SK-N-SH treated with all-trans-retinoic acid at 6 μM for 48 hours (cell line): ENCODE results near the gene MYO9A.

Source experiments
- ATAC-seq: fragments of 200-7000 bp; cut with Tn5 transposase; 3 replicates; pipeline ENCODE4 v1.9.1; 2020; ENCODE audit warnings: mild to moderate bottlenecking, moderate library complexity
- ARNTL ChIP-seq: fragments of 450-650 bp; formaldehyde crosslinking; IDR thresholded peaks from 2 replicates; pipeline ENCODE4 v1.5.0; 2020; ENCODE audit warnings: low read depth, mild to moderate bottlenecking, moderate library complexity, borderline replicate concordance
- BACH2 ChIP-seq: fragments of 250-450 bp; sonication (Bioruptor Pico); IDR thresholded peaks from 2 replicates; pipeline ENCODE4 v1.9.0; 2021; ENCODE audit warnings: mild to moderate bottlenecking, borderline replicate concordance
- CREB5 ChIP-seq: fragments of 250-450 bp; sonication (Bioruptor Pico); IDR thresholded peaks from 2 replicates; pipeline ENCODE4 v1.5.1; 2020; ENCODE audit warnings: low read depth, mild to moderate bottlenecking, moderate library complexity
- CSDC2 ChIP-seq: fragments of 250-450 bp; sonication (Bioruptor Pico); IDR thresholded peaks from 2 replicates; pipeline ENCODE4 v1.5.0; 2020; ENCODE audit warnings: mild to moderate bottlenecking, moderate library complexity
- CSRNP3 ChIP-seq: fragments of 250-450 bp; sonication (Bioruptor Pico); IDR thresholded peaks from 2 replicates; pipeline ENCODE4 v1.5.1; 2021; ENCODE audit warnings: mild to moderate bottlenecking, moderate library complexity
- GLIS3 ChIP-seq: fragments of 250-450 bp; sonication (Bioruptor Pico); IDR thresholded peaks from 2 replicates; pipeline ENCODE4 v1.5.0; 2020; ENCODE audit warnings: mild to moderate bottlenecking, moderate library complexity
- OSR1 ChIP-seq: fragments of 250-450 bp; sonication (Bioruptor Pico); IDR thresholded peaks from 2 replicates; pipeline ENCODE4 v1.8.0; 2022; ENCODE audit warnings: moderate library complexity, mild to moderate bottlenecking, inconsistent platforms
- PATZ1 ChIP-seq: fragments of 250-450 bp; sonication (Bioruptor Pico); IDR thresholded peaks from 2 replicates; pipeline ENCODE4 v1.8.0; 2020; ENCODE audit warnings: mild to moderate bottlenecking, moderate library complexity, borderline replicate concordance
- POU6F1 ChIP-seq: fragments of 250-450 bp; sonication (Bioruptor Pico); IDR thresholded peaks from 2 replicates; pipeline ENCODE4 v1.8.0; 2021; ENCODE audit warnings: low read depth, mild to moderate bottlenecking, moderate library complexity, borderline replicate concordance
- PPARA ChIP-seq: fragments of 250-450 bp; sonication (Bioruptor Pico); IDR thresholded peaks from 2 replicates; pipeline ENCODE4 v1.5.0; 2020; ENCODE audit warnings: mild to moderate bottlenecking, borderline replicate concordance
- RARB ChIP-seq: fragments of 250-450 bp; sonication (Bioruptor Pico); IDR thresholded peaks from 2 replicates; pipeline ENCODE4 v1.8.0; 2021; ENCODE audit warnings: mild to moderate bottlenecking, moderate library complexity
- TCF4 ChIP-seq: fragments of 250-450 bp; sonication (Bioruptor Pico); IDR thresholded peaks from 2 replicates; pipeline ENCODE4 v1.8.0; 2021; ENCODE audit warnings: mild to moderate bottlenecking, moderate library complexity, borderline replicate concordance
- TOX ChIP-seq: fragments of 250-450 bp; sonication (Bioruptor Pico); IDR thresholded peaks from 2 replicates; pipeline ENCODE4 v1.8.0; 2021; ENCODE audit warnings: mild to moderate bottlenecking, moderate library complexity, borderline replicate concordance
- TSHZ2 ChIP-seq: fragments of 250-450 bp; sonication (Bioruptor Pico); IDR thresholded peaks from 2 replicates; pipeline ENCODE4 v1.5.0; 2020; ENCODE audit warnings: mild to moderate bottlenecking, moderate library complexity
- ZC3H10 ChIP-seq: fragments of 250-450 bp; sonication (Bioruptor Pico); IDR thresholded peaks from 2 replicates; pipeline ENCODE4 v1.5.1; 2021; ENCODE audit warnings: mild to moderate bottlenecking, moderate library complexity
- ZFP3 ChIP-seq: fragments of 250-450 bp; sonication (Bioruptor Pico); IDR thresholded peaks from 2 replicates; pipeline ENCODE4 v1.5.0; 2020; ENCODE audit warnings: mild to moderate bottlenecking, moderate library complexity
- ZFP30 ChIP-seq: fragments of 450-650 bp; formaldehyde crosslinking; IDR thresholded peaks from 2 replicates; pipeline ENCODE4 v1.5.0; 2022; ENCODE audit warnings: mild to moderate bottlenecking, moderate library complexity
- ZNF70 ChIP-seq: fragments of 450-650 bp; formaldehyde crosslinking; IDR thresholded peaks from 2 replicates; pipeline ENCODE4 v1.5.0; 2020; ENCODE audit warnings: mild to moderate bottlenecking, moderate library complexity
- ZNF8 ChIP-seq: fragments of 450-650 bp; formaldehyde crosslinking; IDR thresholded peaks from 2 replicates; pipeline ENCODE4 v1.5.0; 2020; ENCODE audit warnings: mild to moderate bottlenecking, moderate library complexity

MYO9A gene

GRCh38 chr15:71810256-71811035, 307.5 kb downstream of the MYO9A start, which contains the start of gene NR2E3 (continued):
- TF ChIP-seq PATZ1 (no peak), OSR1 (CRISPR knock-in tag) (no peak)

GRCh38 chr15:71809346-71809745, 308.6 kb downstream of the MYO9A start:
- ATAC-seq = no peak
- TF ChIP-seq CSRNP3 (CRISPR knock-in tag) (no peak), CSDC2 (no peak), TCF4 (CRISPR knock-in tag) (no peak), CREB5 (CRISPR knock-in tag) (no peak), GLIS3 (CRISPR knock-in tag) (no peak), ZNF8 (CRISPR knock-in tag) (no peak), ZNF70 (no peak), ZFP3 (CRISPR knock-in tag) (no peak), ZFP30 (CRISPR knock-in tag) (no peak), TOX (CRISPR knock-in tag) (no peak), TSHZ2 (CRISPR knock-in tag) (no peak), PPARA (CRISPR knock-in tag) (no peak), RARB (CRISPR knock-in tag) (no peak), BACH2 (CRISPR knock-in tag) (no peak), ZC3H10 (CRISPR knock-in tag) (no peak), POU6F1 (CRISPR knock-in tag) (no peak)

- no peak for ATAC-seq
- TF ChIP-seq ARNTL (CRISPR knock-in tag) = no peak
- TF ChIP-seq POU6F1 (CRISPR knock-in tag) = no peak
- no peak for TF ChIP-seq TOX (CRISPR knock-in tag)
Measured at GRCh38 chr15:71808311-71809020, 309.5 kb downstream of the MYO9A start.
